Measurements from ENCODE around the gene AK9.

Gene AK9

DNA sequence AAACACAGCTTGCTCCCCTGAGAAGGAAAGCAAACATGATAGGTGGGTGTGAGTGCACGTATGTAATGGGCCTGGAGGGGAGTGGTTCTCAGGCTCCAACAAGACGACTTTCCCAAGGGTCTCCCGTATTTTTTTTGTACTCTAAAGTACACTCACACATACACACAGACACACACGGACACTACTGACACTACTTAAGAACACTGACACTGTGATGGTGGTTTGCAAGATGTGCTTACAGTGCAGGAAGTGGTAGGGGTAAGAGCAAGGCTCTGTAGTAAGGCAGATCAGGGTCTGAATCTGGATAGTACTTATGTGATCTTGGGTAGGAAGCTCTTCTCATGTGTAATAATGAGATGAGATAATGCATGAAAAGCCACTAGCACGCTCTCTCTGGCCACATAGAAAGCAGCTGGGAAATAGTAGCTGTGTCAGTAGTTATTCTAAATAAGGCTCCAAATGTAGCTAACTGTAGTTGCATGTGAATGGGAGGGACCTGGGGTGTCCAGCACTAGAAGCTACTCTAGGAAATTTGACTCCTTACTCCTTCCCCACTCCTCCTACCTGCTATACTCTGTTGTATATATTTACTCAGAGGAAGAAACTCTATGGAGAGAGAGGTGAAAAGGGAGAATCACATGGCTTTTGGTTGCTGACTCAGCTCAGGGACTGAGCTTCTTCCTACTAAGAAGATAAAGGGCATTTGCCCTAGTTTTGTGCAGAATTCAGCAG lies 199.6 kb downstream of the AK9 start:
- TF ChIP-seq, protein P1, sequence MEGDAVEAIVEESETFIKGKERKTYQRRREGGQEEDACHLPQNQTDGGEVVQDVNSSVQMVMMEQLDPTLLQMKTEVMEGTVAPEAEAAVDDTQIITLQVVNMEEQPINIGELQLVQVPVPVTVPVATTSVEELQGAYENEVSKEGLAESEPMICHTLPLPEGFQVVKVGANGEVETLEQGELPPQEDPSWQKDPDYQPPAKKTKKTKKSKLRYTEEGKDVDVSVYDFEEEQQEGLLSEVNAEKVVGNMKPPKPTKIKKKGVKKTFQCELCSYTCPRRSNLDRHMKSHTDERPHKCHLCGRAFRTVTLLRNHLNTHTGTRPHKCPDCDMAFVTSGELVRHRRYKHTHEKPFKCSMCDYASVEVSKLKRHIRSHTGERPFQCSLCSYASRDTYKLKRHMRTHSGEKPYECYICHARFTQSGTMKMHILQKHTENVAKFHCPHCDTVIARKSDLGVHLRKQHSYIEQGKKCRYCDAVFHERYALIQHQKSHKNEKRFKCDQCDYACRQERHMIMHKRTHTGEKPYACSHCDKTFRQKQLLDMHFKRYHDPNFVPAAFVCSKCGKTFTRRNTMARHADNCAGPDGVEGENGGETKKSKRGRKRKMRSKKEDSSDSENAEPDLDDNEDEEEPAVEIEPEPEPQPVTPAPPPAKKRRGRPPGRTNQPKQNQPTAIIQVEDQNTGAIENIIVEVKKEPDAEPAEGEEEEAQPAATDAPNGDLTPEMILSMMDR (IDR thresholded peaks at IDR 0.05), result no peak

DNA sequence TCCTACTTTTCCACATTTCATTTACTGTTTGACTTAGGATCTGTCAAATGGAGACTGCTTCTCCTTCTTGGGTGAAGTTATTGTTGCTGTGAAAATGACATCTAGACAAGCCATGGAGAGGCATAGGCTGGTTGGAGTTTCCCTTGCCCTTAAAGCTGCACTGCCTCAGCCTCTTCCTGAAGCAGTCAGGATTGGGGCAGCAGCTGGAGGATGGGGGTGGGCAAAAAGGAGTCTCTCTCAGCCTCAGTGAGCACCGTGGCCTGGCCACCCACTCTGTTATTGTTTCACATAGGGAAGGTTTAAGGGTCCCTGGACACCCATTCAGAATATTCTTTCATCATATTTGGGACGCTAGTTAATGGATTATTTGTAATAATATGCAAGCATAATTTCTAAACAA lies 200.3 kb downstream of the AK9 start:
- TF ChIP-seq, protein P1 (IDR thresholded peaks at IDR 0.05), result no peak

DNA sequence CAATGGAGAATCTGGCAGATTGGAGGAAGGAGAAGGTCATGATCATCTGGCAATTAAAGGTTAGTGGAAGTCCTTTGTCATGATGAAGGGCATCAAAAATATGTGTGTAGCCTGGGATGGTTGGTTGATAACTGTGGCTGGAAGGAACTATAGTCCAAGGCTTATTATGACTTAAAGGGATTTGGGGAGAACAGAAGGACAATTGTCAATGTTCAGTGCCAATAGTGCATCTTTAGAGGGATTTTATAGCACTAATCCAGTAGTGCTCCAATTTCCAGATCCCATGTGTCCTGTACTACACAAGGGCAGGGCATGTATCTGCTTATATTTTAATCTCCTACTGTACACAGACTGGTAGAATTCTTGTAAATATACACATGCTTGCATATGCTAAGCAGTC lies 203.0 kb downstream of the AK9 start:
- TF ChIP-seq, protein P1 (IDR thresholded peaks at IDR 0.05), result no peak

DNA sequence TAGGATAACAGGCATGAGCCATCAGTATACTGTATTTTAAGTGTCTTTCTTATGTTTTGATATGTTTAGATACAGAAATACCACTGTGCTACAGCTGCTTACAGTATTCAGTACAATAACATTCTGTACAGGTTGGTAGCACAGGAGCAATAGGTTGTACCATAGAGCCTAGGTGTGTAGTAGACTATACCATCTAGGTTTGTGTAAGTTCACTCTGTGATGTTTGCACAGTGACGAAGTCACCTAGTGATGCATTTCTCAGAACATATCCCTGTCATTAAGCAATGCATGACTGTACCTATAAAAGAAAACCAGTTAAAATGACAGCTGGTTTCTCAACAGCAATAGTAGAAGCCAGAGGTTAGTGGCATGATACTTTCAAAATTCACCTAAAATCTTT lies 204.9 kb downstream of the AK9 start:
- TF ChIP-seq, protein P1 (IDR thresholded peaks at IDR 0.05), result no peak

DNA sequence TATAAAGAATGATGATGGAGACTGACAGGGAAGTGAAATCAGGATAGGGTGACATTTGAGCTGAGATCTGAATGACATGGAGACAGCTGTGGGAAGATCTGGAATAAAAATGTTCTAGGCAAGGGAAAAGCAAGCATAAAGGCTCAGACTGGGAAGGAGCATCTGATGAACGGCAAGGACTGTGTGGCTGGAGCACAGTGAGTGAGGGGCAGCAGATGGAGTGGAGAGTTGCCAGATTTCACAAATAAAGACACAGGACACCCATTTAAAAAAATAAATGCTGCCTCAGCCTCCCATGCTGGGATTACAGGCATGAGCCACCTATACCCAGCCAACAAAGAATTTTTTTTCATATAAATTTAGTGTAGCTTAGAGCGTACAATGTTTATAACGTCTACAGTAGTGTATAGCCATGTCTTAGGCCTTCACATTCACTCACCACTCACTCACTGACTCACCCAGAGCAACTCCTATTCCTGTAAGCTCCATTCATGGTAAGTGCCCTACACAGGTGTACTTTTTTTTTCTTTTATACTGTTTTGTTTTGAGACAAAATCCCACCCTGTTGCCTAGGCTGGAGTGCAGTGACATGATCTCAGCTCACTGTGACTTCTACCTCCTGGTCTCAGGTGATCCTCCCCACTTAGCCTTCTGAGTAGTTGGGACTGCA lies 205.6 kb downstream of the AK9 start:
- TF ChIP-seq, protein P1 (IDR thresholded peaks at IDR 0.05), result no peak

DNA sequence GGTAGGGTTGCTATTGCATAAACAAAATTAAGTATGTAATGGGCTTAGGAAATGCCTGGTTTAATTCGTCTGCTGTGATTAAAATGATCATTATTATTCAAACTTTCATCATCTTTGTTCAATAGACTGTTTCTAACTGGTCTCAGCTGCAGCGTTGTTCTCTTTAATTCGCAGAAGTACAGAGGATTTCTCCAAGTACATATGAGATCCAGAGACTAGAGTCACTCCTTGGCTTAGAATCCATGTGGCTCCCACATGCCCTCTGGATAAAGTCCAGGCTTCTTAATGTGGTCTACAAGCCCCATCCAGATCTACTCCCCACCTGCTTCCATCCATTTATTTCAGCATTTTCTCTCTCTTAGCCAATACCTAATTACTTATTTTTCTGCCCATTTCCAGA lies 206.9 kb downstream of the AK9 start:
- TF ChIP-seq, protein P1 (IDR thresholded peaks at IDR 0.05), result no peak

DNA sequence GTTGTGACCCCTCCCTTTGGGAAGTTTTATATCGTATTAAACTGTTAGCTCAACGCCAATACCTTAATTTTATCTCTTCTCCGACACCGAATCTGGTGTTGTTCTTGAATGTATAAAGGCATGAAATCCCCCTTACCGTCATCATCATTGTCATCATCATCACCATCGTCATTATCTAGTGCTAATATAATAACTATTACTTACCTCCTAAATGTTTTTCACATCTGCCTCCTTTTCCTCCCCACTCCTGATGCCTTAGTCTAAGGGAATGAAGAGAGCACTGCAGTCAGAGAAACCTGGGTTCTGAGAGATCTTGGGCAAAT lies 207.3 kb downstream of the AK9 start:
- TF ChIP-seq, protein P1 (IDR thresholded peaks at IDR 0.05), result no peak
